HepG2 (cell line): Measurements from ENCODE around the gene B4GALT2. TPM values are rescaled to one million over a fixed set of nuclear protein-coding genes. Genes with fewer than 3 reads are reported as not detected.

Experiments used
- CREB1 ChIP-seq, 2 experiments: fragments of 450-650 bp in 1 of 2; IDR thresholded peaks; 2 replicates each; pipeline ENCODE4 v1.6.1; 2016 to 2017; ENCODE audit warnings: control low read depth in 1 of 2, mild to moderate bottlenecking in 1 of 2, missing compliant biosample characterization in 1 of 2, missing genetic modification characterization in 1 of 2
- DNMT1 ChIP-seq: sonication (generic); formaldehyde crosslinking; IDR thresholded peaks from 2 replicates; pipeline ENCODE4 v1.5.1; 2020; ENCODE audit warnings: mild to moderate bottlenecking, missing genetic modification reagents
- EP300 ChIP-seq, 3 experiments: sonication (generic) in 1 of 3; formaldehyde crosslinking in 1 of 3; IDR thresholded peaks; 2 replicates each; pipeline versions ENCODE4 v1.5.1 to v1.6.1; 2011 to 2020; ENCODE audit warnings: low read depth in 2 of 3, low read length in 2 of 3, borderline replicate concordance in 1 of 3, improper control_type of control experiment in 1 of 3, mild to moderate bottlenecking in 1 of 3, missing genetic modification reagents in 1 of 3, moderate library complexity in 1 of 3
- FOXA3 ChIP-seq: IDR thresholded peaks from 2 replicates; pipeline ENCODE4 v1.6.1; 2016; ENCODE audit warnings: missing genetic modification reagents, missing compliant biosample characterization
- MIXL1 ChIP-seq: IDR thresholded peaks from 2 replicates; pipeline ENCODE4 v1.6.1; 2016
- MTF1 ChIP-seq: sonication (generic); formaldehyde crosslinking; IDR thresholded peaks from 2 replicates; pipeline ENCODE4 v1.5.0; 2020; ENCODE audit warnings: missing genetic modification reagents
- PAXIP1 ChIP-seq: sonication (generic); formaldehyde crosslinking; conservative IDR thresholded peaks from 2 replicates; pipeline ENCODE4 v1.4.0; 2020; ENCODE audit warnings: mild to moderate bottlenecking, missing genetic modification reagents, moderate library complexity
- PHF20 ChIP-seq: sonication (generic); formaldehyde crosslinking; IDR thresholded peaks from 2 replicates; pipeline ENCODE4 v1.5.0; 2020; ENCODE audit warnings: mild to moderate bottlenecking, missing genetic modification reagents
- TSC22D2 ChIP-seq: sonication (generic); formaldehyde crosslinking; IDR thresholded peaks from 2 replicates; pipeline ENCODE4 v1.5.1; 2020; ENCODE audit warnings: missing genetic modification reagents, mild to moderate bottlenecking, borderline replicate concordance
- ZBTB10 ChIP-seq: sonication (generic); formaldehyde crosslinking; IDR thresholded peaks from 2 replicates; pipeline ENCODE4 v1.4.0; 2020; ENCODE audit warnings: missing genetic modification reagents, borderline replicate concordance
- ZFP36L1 ChIP-seq: sonication (generic); formaldehyde crosslinking; IDR thresholded peaks from 2 replicates; pipeline ENCODE4 v1.8.0; 2022; ENCODE audit warnings: mild to moderate bottlenecking, missing genetic modification reagents, moderate library complexity
- ZFY ChIP-seq: sonication (generic); formaldehyde crosslinking; IDR thresholded peaks from 2 replicates; pipeline ENCODE4 v1.4.0; 2020; ENCODE audit warnings: missing genetic modification reagents
- ZMAT3 ChIP-seq: sonication (generic); formaldehyde crosslinking; conservative IDR thresholded peaks from 2 replicates; pipeline ENCODE4 v1.7.0; 2021; ENCODE audit warnings: missing genetic modification reagents
- ZNF12 ChIP-seq: sonication (generic); formaldehyde crosslinking; IDR thresholded peaks from 2 replicates; pipeline ENCODE4 v1.5.0; 2020; ENCODE audit warnings: missing genetic modification reagents
- ZNF138 ChIP-seq: sonication (generic); formaldehyde crosslinking; IDR thresholded peaks from 2 replicates; pipeline ENCODE4 v1.5.0; 2020; ENCODE audit warnings: mild to moderate bottlenecking, low read depth, missing genetic modification reagents
- ZNF180 ChIP-seq: sonication (generic); formaldehyde crosslinking; IDR thresholded peaks from 2 replicates; pipeline ENCODE4 v1.4.0; 2020; ENCODE audit warnings: low read depth, missing genetic modification reagents, borderline replicate concordance
- ZNF235 ChIP-seq: sonication (generic); formaldehyde crosslinking; IDR thresholded peaks from 2 replicates; pipeline ENCODE4 v1.8.1; 2023; ENCODE audit warnings: mild to moderate bottlenecking, missing genetic modification reagents, borderline replicate concordance
- ZNF550 ChIP-seq: sonication (generic); formaldehyde crosslinking; IDR thresholded peaks from 2 replicates; pipeline ENCODE4 v1.4.0; 2020; ENCODE audit warnings: mild to moderate bottlenecking, missing genetic modification reagents, borderline replicate concordance
- ZNF703 ChIP-seq: sonication (generic); formaldehyde crosslinking; IDR thresholded peaks from 2 replicates; pipeline ENCODE4 v1.5.1; 2020; ENCODE audit warnings: missing genetic modification reagents, mild to moderate bottlenecking, moderate library complexity, borderline replicate concordance
- ZNF776 ChIP-seq: sonication (generic); formaldehyde crosslinking; IDR thresholded peaks from 2 replicates; pipeline ENCODE4 v1.4.0; 2020; ENCODE audit warnings: mild to moderate bottlenecking, missing genetic modification reagents
- ZSCAN31 ChIP-seq: sonication (generic); formaldehyde crosslinking; IDR thresholded peaks from 2 replicates; pipeline ENCODE4 v1.5.0; 2020; ENCODE audit warnings: low read depth, mild to moderate bottlenecking, missing genetic modification reagents
- polyA plus RNA-seq, 8 experiments: library from polyadenylated mRNA; depleted of rRNA in 3 of 8; stranded (reverse) in 7 of 8; unstranded in 1 of 8; fragments of >200 nt; fragmentation: Illumina TruSeq in 4 of 8; extraction: Trizol in 4 of 8; gene quantifications; 2 replicates each; pipeline versions ENCODE4 v1.2.1 to v1.2.3, GENCODE V29; 2011 to 2016; ENCODE audit warnings: low read depth in 4 of 8, missing spikeins in 1 of 8, mixed read lengths in 1 of 8; ENCODE audit not compliant: insufficient read depth in 1 of 8
- total RNA-seq, 5 experiments: library from RNA; depleted of rRNA; stranded (reverse); fragments of >200 nt; fragmentation: Illumina TruSeq; extraction: Trizol; gene quantifications; 2 replicates each; pipeline ENCODE4 v1.2.3, GENCODE V29; 2016; ENCODE audit warnings: low read depth in 1 of 5

Gene B4GALT2
- total and polyA plus RNA-seq, 2 of the 13 experiments (the other 11 are each of a cell fraction or from before 2014, with no cell fraction given): 41.9 to 78.0 TPM

GRCh38 chr1:44031252-44032169 is 52.5 kb downstream of the B4GALT2 start, which contains the start of gene SLC6A9 (continued):
- TF ChIP-seq ZNF12 (no peak), PAXIP1 (peak; percentile 17; the same call in 1 of the 2 replicates), ZSCAN31 (CRISPR knock-in tag) (0 out of 2 replicates have a peak, but pooled peaks have one; percentile 8), ZNF776 (no peak), MIXL1 (CRISPR knock-in tag) (no peak), EP300 (IDR thresholded peaks at IDR 0.05; ENCODE audit: low read depth in 2 of 2, low read length in 2 of 2) (no peak), EP300 (CRISPR knock-in tag; IDR thresholded peaks at IDR 0.05; ENCODE audit: borderline replicate concordance) (no peak), ZNF180 (no peak), TSC22D2 (CRISPR knock-in tag) (no peak), ZNF550 (CRISPR knock-in tag) (no peak), MTF1 (no peak), ZNF235 (CRISPR knock-in tag) (0 out of 2 replicates have a peak, but pooled peaks have one; percentile 19), ZNF703 (no peak), DNMT1 (no peak), PHF20 (no peak; the same call in 1 of the 2 replicates), ZNF138 (CRISPR knock-in tag) (0 out of 2 replicates have a peak, but pooled peaks have one; percentile 47), ZMAT3 (no peak), ZBTB10 (CRISPR knock-in tag) (peak; percentile 89), CREB1 (IDR thresholded peaks at IDR 0.05) (no peak), CREB1 (CRISPR knock-in tag; IDR thresholded peaks at IDR 0.05) (peak; percentile 28; the same call in 1 of the 2 replicates), ZFY (CRISPR knock-in tag) (peak; percentile 84), ZFP36L1 (no peak), FOXA3 (no peak)
